Left kidney (tissue), 2 donors: Measurements from ENCODE around the gene SOBP. TPM values are rescaled to one million over a fixed set of nuclear protein-coding genes. Genes with fewer than 3 reads are reported as not detected.
A peak's percentile ranks its signal among the peaks of the same experiment; 100 is the strongest.

Experiments used
- DNase-seq: peaks from one replicate; pipeline ENCODE4 v3.0.0-alpha.2; 2013
- polyA plus RNA-seq: library from polyadenylated mRNA; unstranded; fragments of 120-200 nt; gene quantifications from one replicate; pipeline ENCODE4 v1.2.1, GENCODE V29; 2013; ENCODE audit not compliant: insufficient read length

The SOBP gene
- polyA plus RNA-seq, 1 donor: 14.8 TPM

DNA sequence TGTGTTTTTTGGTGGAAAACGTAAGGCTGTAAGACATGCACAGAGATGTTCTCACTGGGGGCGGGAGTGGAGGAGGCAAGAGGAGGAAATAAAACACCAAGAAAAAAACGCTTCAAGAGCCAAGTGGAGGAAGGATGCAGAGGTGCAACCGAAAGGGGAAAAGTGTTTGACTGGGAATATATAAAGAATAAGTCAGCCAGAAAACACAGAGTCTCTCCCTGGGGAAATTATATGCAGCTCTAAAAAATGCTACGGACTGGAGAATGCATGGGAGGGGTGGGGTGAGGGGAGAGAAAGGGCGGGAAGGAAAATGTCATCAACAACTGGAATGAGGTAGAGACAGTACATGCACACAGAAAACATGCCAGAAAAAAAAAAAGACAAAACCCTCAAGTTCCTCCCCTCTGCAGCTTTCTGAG is 200.7 kb downstream of the SOBP start:
- DNase-seq: no peak

DNA sequence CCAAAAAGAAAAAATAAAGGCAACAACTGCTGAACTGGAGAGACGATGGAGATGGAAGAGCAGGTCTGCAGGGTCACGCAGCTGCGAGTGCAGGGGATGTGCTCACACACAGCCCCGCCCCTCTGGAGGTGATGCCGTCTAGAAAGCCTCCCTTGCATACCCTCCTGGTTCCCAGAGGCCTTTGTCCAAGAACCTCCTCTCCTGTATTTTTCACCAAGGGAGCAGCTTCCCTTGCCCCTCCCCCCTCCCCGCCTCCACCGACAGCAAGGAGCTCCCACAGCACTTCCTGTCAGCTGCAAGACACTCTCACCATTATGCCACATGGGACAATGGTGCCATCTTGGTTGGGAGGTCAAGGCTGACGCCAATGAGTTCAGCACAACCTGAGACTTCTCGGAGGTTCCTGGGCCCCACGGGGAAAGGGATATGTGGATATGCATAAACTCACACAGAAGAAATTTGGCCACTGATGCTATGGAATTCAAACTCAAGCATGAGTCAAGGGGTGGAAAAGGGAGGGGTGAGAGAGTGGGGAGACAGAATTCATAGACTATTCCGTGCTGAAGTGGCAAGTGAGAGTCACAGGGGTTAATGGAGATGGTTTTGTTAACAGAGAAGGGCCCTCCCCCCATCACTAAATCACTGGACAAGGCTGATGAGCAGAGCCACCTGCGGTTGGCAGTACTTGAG is 201.3 kb downstream of the SOBP start:
- peak; percentile 79 for DNase-seq

DNA sequence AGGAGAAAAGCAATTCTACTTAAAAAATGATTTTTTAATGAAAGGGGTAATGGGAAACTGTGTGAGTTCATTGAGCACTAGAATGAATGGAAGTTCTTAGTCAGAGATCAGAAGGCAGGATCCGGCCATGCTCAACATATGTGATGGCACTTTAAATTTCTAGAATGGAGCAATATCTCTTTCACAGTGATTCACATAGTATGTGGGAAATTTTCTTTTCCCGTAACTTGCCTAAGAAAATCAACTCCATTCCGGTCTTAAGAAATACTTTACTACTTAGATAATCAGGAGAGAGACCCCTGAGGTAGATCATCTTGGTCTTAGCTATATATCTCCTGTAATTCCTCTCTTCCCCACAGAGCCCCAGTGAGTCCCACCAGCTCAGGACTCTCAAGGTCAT is 202.4 kb downstream of the SOBP start:
- DNase-seq: no peak

DNA sequence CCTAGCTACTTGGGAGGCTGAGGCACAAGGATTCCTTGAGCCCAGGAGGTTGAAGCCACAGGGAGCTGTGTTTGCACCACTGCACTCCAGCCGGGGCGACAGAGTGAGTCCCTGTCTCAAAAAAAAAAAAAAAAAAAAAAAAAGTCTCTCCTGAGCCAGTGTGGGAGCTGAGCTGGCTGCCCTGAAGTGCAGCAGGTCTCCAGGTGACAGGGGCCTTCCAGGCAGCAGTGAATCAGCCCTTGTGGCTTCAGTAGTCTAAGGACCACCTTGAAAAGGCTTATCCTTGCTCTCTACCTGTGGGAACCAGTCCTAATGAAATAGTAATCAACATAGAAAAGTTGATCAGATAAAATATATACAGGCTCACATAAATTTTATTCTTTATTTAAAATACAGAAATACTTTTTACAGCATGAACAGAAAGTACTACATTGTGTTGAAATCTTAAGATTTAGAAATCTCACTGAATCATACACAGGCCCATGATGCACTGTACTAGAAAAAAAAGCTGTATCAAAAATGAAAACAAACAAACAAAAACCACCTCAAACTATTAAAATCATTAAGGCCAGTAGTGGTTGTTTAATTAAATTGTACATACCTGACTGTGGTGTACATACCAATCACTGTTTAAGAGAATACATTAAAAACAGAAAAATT is 205.3 kb downstream of the SOBP start:
- no peak for DNase-seq

GRCh38 chr6:107697682-107698081 is 207.8 kb downstream of the SOBP start:
- no peak for DNase-seq

- DNase-seq: no peak
Observed at GRCh38 chr6:107698146-107698545, 208.2 kb downstream of the SOBP start.

DNA sequence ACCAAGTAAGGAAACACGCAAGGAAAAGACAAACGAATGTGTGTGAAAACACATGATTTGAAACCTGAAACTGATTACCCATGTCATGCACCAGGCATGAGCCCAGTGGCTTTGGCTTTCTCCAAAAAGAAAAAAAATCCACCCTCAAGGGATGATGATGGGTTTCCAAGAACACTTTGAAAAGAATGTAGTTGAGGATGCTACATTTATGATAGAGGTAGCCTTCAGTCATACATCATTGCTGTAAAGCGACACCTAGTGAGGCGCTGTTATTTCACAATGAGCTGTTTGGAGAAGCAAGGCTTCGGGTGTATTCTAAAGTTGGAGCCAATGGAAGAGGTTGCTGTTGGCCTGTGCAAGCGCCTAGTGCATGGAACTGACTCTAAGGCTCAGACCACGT is 209.3 kb downstream of the SOBP start:
- no peak for DNase-seq

- no peak for DNase-seq
Observed at GRCh38 chr6:107699697-107700325, 209.9 kb downstream of the SOBP start.

- no peak for DNase-seq
Observed at GRCh38 chr6:107703606-107704005, 213.7 kb downstream of the SOBP start.

DNA sequence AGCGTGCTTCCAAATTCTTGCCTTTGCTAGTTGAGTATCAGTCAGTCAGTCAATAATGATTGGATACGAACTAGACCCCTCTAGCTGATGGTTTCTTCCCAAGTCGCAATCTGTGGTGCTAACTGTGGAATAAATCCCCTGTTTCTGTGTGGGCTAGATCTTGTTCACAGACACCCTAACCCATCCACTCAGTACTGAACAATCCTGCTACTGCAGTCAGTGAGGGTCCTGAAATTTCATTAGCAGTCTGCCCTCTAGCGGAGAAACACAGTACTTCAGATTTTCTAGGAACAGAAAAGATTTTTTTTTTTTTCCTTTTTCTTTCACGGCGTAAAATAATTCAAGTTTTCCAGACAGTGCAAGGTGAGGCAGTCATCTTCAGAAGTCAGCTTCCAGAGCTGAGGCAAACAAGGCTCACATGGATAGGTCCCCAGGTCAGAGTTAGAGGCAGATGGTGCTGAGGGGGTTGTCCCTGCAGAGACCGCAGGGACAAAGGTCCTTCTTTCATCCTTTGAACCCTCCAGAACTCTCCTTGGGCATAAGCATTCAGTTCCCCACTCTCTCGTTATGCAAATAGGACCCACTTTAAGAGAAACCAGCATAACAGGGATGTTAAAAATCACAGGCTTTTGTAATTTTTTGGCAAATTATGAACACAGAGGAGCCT is 214.6 kb downstream of the SOBP start:
- DNase-seq: peak; percentile 70

- DNase-seq: no peak
Observed at GRCh38 chr6:107706516-107707115, 216.7 kb downstream of the SOBP start.

DNA sequence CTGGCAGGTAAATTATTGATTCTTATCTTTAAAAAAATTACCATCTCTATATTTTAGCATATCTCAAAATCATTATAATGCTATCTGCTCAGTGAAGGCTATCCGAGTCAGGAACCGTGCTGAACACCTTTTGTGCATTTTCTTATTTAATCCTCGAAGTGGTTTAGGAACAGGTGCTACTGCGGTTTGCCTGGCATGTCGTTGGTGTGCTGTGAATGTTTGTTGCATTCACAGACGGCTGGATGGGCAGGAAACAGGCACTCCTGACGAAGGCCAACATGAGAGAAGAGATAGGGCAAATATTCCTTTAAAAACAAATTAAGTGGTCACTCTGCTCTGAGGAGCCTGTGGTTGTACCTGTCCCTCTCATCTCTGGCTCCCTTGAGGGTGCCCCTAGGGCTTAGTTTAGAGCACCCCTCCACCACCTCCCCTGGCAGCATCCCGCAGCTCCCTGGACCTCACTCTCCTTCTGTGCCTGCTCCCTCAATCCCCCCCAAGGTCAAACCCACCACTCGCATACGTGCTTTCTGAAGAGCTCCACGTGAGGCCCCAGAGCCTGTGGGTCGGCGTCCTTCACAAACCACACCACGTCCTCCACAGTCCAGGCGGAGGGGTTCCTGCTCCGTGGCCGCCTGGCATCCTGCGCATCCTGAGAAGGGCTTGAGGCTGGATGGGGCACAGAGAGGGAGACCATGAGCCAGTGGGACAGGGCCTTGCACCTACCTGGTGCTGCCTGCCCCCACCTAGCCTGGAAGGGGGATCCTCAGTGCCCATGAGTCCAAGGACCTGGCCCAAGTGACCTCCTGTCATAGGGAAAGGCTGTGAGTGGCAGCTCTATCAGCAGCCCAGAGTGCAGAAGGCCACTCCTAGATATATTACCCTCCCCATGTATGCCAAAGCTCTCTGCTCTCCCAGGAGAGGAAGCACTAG is 217.7 kb downstream of the SOBP start:
- DNase-seq: no peak

- DNase-seq: no peak
Observed at GRCh38 chr6:107708435-107708834, 218.5 kb downstream of the SOBP start.

DNA sequence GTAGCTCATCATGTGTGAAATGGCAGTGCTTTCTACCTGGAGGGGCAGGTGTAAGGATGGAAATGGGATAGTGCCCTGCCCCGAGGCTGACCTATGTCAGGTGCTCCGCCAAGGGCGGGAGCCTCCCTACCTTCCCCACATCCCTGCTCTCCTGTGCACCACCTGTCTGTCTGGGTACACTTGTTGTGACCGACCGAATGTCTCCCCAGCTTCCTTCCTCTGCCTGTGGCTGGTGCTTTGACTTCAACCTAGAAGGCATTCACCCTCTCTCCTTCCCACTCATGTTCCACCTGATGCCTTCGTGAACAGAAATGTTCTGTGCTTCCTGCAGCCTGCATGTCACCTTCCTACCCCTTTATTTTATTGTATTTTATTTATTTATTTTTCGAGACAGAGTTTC is 219.4 kb downstream of the SOBP start:
- no peak for DNase-seq

Other genes starting within 250 kb of the SOBP start
- gene PDSS2, start 30.6 kb upstream of the SOBP start, polyA plus RNA-seq: 18.4 TPM